ENCODE results near the gene CMTR1. TPM values are rescaled to one million over a fixed set of nuclear protein-coding genes. Genes with fewer than 3 reads are reported as not detected.

The CMTR1 gene
- total and polyA plus RNA-seq, 2 of the 13 experiments (the other 11 are each of a cell fraction or from before 2014, with no cell fraction given): 19.7 to 55.2 TPM

DNA sequence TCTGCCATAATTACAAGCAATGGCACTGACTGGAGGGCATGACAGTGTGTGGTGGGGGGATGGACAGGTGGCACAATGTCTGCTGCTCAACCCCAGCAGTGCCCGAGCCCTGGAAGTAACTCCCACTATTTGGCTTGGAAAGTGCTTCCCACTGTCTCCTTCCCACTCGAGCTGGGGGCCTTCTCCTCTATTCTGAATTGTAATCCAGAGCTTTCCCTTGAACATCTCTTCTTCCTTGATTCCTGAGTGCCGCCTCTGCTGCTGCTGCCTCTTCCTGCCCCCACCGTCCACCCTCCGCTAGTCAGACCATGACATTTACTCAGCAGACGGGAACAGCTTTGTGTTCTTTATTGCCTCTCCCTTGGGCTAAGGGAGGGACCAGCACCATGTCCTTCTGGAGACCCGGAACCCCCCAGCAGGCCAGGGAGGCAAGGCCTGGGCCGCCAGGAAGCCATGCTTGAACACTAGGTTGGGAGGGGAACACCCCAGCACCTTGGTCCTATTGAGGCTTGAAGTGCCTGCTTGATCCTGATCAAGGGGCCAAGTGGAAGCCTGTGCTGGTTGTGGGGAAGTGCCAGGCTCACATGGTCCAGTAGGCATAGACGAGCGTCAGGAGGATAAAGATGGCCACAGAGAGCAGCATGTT is 49.7 kb downstream of the CMTR1 start (continued):
- TF ChIP-seq, protein P1, sequence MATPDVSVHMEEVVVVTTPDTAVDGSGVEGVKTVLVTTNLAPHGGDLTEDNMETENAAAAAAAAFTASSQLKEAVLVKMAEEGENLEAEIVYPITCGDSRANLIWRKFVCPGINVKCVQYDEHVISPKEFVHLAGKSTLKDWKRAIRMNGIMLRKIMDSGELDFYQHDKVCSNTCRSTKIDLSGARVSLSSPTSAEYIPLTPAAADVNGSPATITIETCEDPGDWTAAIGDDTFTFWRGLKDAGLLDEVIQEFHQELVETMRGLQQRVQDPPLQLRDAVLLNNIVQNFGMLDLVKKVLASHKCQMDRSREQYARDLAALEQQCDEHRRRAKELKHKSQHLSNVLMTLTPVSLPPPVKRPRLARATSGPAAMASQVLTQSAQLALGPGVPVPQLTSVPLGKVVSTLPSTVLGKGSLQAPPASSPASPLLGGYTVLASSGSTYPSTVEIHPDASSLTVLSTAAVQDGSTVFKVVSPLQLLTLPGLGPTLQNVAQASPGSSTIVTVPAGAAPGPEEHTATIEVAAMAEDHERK (CRISPR knock-in tag; IDR thresholded peaks at IDR 0.05; ENCODE audit: low read depth): no peak
- TF ChIP-seq WIZ (CRISPR knock-in tag; IDR thresholded peaks at IDR 0.05) (no peak), GABPA (IDR thresholded peaks at IDR 0.05; ENCODE audit: low read depth, low read length) (no peak), GABPA (CRISPR knock-in tag; IDR thresholded peaks at IDR 0.05; ENCODE audit: low read depth) (no peak), NFE2L1 (CRISPR knock-in tag; IDR thresholded peaks at IDR 0.05; ENCODE audit: borderline replicate concordance) (no peak)
- TF ChIP-seq, protein P2, sequence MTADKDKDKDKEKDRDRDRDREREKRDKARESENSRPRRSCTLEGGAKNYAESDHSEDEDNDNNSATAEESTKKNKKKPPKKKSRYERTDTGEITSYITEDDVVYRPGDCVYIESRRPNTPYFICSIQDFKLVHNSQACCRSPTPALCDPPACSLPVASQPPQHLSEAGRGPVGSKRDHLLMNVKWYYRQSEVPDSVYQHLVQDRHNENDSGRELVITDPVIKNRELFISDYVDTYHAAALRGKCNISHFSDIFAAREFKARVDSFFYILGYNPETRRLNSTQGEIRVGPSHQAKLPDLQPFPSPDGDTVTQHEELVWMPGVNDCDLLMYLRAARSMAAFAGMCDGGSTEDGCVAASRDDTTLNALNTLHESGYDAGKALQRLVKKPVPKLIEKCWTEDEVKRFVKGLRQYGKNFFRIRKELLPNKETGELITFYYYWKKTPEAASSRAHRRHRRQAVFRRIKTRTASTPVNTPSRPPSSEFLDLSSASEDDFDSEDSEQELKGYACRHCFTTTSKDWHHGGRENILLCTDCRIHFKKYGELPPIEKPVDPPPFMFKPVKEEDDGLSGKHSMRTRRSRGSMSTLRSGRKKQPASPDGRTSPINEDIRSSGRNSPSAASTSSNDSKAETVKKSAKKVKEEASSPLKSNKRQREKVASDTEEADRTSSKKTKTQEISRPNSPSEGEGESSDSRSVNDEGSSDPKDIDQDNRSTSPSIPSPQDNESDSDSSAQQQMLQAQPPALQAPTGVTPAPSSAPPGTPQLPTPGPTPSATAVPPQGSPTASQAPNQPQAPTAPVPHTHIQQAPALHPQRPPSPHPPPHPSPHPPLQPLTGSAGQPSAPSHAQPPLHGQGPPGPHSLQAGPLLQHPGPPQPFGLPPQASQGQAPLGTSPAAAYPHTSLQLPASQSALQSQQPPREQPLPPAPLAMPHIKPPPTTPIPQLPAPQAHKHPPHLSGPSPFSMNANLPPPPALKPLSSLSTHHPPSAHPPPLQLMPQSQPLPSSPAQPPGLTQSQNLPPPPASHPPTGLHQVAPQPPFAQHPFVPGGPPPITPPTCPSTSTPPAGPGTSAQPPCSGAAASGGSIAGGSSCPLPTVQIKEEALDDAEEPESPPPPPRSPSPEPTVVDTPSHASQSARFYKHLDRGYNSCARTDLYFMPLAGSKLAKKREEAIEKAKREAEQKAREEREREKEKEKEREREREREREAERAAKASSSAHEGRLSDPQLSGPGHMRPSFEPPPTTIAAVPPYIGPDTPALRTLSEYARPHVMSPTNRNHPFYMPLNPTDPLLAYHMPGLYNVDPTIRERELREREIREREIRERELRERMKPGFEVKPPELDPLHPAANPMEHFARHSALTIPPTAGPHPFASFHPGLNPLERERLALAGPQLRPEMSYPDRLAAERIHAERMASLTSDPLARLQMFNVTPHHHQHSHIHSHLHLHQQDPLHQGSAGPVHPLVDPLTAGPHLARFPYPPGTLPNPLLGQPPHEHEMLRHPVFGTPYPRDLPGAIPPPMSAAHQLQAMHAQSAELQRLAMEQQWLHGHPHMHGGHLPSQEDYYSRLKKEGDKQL (CRISPR knock-in tag; IDR thresholded peaks at IDR 0.05; ENCODE audit: low read depth): no peak

Measured in HepG2 (cell line).